GM18870 (cell line): Measurements from ENCODE around the gene TUNAR.

ENCODE experiments used
- ATAC-seq: cut with Tn5 transposase; IDR thresholded peaks from one replicate; pipeline ENCODE4 v1.9.1; 2021; ENCODE audit warnings: moderate library complexity; ENCODE audit not compliant: unreplicated experiment

TUNAR gene

DNA sequence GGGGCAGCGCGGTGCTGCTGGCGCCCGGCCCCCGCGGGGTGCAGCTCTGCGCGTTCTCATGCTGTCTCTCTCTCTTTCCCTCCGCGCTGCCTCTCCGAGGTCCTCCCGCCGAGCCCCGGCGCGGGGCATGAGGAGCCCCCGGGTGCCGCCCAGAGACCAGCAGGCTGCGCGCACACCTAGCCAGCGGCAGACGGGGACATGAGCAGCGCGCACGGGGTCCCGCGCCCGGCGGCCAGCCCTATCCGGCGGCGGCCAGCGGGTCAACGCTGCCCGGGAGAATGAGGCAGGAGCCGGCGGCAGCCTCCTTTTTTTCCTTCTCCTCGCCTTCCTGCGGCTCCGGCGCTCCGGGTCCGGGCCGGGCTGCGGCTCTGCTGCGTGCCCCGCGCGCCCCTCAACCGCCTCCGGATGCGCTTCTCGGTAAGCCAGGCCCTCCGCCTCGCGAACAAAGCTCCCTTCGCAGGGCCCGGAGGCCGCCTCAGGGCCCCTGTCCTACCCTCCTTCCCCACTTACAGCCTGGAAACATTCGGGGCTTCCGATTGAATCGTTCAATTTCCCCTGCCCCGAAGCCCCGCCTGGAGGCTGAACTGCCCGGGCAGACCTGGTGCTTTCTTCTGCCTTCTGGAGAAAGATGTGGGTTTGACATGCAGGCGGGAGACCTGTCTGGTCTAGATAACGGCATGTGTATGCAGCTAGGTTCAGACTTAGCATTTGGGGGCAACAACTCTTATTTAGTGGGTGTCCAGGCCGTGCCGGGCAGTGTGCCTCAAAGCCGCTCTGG lies at the start of gene TUNAR:
TUNAR (plus strand) TSS at position 72 of the 778 bp plus-strand sequence.
- ATAC-seq = no peak

- no peak for ATAC-seq
Measured at GRCh38 chr14:95828649-95829265, 47.9 kb upstream of the TUNAR start.

GRCh38 chr14:95829321-95829720 lies 47.3 kb upstream of the TUNAR start:
- ATAC-seq = no peak

GRCh38 chr14:95830386-95830785 lies 46.2 kb upstream of the TUNAR start:
- ATAC-seq = no peak

DNA sequence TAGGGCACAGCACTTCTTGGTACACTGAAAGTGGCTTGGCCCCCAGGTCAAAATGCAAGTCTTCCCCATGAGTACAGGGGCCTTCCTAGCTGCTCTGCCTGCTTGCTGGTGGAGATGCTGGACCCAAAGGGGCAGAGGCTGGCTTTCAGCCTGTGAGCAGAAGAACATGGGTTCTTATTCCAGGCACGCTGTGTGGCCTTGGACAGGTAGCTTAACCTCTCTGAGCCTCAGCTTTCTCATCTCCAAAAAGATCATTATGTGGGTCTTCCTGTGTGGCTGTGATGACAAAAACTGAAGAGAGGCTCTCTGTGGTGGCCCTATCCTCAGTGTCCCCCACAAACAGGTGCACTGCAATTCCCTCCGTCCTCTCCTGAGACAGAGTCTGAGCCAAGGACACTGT lies 45.6 kb upstream of the TUNAR start:
- no peak for ATAC-seq

- no peak for ATAC-seq
Measured at GRCh38 chr14:95831468-95831867, 45.2 kb upstream of the TUNAR start.

- ATAC-seq = no peak
Measured at GRCh38 chr14:95832012-95832411, 44.6 kb upstream of the TUNAR start.

DNA sequence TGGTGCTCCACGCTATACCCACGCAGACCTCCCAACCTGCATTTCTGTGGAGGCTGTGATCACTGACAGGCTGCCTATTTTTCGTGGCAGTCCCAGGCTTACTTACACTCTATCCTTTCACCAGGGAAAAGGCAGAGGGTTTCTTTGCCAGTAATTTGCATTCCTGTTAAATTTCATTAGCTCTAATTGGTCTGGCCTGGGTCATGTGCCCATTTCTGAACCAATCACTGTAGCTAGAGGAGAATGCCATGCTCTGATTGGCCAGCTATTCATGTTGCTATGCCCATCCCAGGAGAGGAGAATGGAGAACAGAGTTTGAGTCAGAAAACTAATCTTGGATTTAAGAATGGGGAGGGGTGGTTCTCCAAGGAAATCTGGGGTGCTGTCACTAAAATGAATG lies 43.2 kb upstream of the TUNAR start:
- no peak for ATAC-seq

- no peak for ATAC-seq
Measured at GRCh38 chr14:95834496-95834895, 42.1 kb upstream of the TUNAR start.

- no peak for ATAC-seq
Measured at GRCh38 chr14:95835121-95835730, 41.4 kb upstream of the TUNAR start.

- ATAC-seq = no peak
Measured at GRCh38 chr14:95838862-95839261, 37.8 kb upstream of the TUNAR start.

DNA sequence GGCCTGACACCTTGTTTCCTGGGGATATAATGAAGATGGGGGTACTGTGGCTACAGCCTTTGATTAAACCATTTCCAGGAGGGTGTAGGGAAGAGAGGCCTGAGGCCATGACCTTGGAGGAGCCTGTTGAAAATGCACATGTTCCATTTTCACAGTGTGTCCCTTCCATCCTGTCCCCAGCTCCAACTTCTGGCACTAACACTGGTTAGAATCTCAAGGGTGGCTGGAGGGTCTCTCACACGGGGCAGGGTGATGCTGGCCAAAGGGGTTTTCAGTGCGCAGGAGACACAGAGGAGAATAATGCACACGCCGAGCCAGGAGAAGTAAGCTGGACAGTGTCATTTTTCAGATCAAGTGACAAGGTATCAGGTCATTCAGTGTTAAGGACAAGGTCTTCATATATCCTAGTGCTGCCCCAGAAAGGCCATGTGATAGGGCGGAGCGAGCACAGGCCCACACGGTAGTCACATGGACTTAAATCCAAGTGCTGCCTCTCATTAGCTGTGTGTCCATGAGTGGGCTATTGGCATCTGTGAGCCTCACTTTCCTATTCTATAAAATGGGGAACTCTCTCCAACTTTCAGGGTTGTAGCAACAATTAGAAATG lies 36.4 kb upstream of the TUNAR start:
- ATAC-seq = no peak

DNA sequence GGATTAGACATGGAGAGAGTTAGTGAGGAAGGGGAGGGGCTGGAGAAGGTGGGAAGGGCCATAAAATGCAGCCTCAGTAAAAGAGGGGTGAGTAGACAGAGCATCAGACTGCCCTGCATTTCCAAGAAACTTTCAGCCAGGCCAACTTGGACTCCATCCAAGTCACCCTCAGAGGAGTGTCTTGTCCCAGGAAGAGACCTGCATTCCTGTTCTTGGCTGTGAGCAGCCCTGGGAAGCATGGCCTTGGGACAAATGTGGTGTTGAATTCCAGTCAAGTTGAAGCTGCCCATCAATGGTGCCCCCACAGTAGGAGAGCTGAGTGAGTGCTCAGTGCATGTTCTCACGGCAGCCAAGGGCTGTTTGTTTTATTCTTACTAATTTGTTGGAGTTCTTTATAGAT lies 35.0 kb upstream of the TUNAR start:
- ATAC-seq = no peak

GRCh38 chr14:95849761-95850160 lies 26.9 kb upstream of the TUNAR start:
- no peak for ATAC-seq

DNA sequence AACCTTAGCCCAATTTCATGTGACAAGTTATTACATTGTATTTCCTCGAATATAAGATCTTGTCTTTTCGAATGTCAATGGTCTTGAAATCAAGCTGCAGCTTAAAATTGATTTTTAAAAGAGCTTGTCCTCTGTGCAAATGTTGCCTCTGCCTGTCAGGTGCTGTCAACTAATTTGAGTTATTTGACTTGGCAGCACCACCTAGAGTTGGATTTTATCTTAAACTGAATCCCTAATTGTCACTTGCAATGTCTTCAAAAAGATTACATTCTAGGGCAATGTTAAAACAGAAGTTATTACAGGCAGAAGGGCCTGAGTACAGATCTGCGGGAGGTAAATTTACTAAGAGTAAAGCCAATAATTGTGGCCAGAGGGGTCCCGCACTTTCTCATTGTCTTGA lies 26.2 kb upstream of the TUNAR start:
- ATAC-seq = no peak

GRCh38 chr14:95855606-95856005 lies 21.0 kb upstream of the TUNAR start:
- no peak for ATAC-seq

DNA sequence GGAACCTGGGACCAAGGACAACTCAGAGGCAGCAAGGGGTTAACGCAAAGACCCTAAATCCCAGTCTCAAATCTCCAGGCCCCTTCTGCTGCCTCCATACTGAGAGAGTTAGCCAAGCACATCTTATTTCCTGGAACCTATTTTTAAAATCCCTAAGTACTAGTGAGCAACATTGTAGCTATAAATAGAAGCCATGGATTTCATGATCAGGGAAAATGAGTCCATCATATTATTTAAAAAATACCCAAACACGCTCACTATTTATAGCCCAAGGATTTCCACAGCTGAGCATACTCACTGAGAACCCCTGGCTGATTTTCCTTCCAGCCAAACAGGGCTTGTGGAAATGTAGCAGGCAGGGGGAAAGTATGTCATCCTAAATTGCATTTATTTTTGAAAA lies 19.4 kb upstream of the TUNAR start:
- no peak for ATAC-seq

DNA sequence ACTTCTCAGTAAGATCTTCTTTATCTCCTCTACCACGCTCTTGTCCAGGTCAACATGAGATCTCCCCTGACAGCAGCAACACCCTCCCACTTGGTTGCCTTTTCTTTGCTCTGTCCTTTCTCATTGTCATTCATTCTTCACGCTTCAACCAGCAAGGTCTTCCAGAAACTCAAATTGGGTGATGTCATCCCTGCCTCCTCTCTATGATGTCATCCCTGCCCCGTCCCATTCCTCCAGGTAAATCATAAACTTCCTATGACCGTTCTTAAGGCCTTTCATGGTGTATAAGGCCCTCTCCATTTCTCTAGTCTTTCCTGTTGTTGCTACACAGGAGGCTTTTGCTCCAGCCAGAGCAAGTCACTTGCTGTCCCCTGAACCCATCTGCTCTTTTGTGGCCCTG lies 17.7 kb upstream of the TUNAR start:
- ATAC-seq = no peak

GRCh38 chr14:95862243-95862642 lies 14.4 kb upstream of the TUNAR start:
- no peak for ATAC-seq

- ATAC-seq = no peak
Measured at GRCh38 chr14:95863295-95863694, 13.3 kb upstream of the TUNAR start.

DNA sequence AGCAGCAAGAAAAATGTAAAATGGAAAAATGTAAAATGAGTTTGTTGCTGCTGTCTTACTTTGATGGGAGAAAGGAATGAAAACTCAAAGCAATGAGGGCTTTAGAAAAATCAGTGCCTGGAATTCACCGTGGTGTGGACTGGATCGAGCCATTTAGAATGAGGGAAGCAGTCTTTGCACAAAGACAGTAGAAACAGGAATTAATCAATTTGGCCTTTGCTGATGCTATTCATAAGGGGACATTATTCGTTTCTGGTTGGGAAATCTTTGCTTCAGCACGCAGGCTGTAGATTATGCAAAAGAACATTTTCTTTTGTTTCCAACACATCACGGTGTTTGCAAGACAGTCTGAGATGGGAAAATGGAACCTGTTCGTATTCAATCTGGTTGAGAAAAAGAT lies 6.9 kb upstream of the TUNAR start:
- ATAC-seq = no peak

GRCh38 chr14:95870772-95871171 lies 5.9 kb upstream of the TUNAR start:
- ATAC-seq = no peak
